Adipose tissue (tissue), 3 donors: Measurements from ENCODE around the gene CETN1. TPM values are rescaled to one million over a fixed set of nuclear protein-coding genes. Genes with fewer than 3 reads are reported as not detected.

ENCODE experiments used
- H3K27ac ChIP-seq: one replicate; pipeline ENCODE4 v1.5.1; 2013; ENCODE audit warnings: low read depth, low read length
- WGBS, 3 donors: extraction: QIAGEN DNeasy Blood & Tissue Kit; methylation state at CpG; one replicate each; pipeline ENCODE4 v1.1.7; 2013; 5-methylcytosine and 5-hydroxymethylcytosine counted together
- polyA plus RNA-seq, 3 donors: library from polyadenylated mRNA; stranded (reverse); fragments of 200-250 nt; gene quantifications; one replicate each; pipeline ENCODE4 v1.2.3, GENCODE V29; 2013
- donor health status: healthy with polysubstance abuse.
- donor health status: Bipolar disorder and iron deficiency.
- donor health status: healthy.

CETN1 gene
- polyA plus RNA-seq, 3 donors, result not detected

- no peak overlapping the region for H3K27ac ChIP-seq
- WGBS, 3 donors, result 37 to 78% (median 76%) methylated on average over 4 of the region's 4 CpGs
Measured at GRCh38 chr18:615773-616172, 35.6 kb downstream of the CETN1 start.

GRCh38 chr18:616380-616995, 36.3 kb downstream of the CETN1 start:
- no peak overlapping the region for H3K27ac ChIP-seq
- WGBS, 3 donors, result 26 to 36% (median 34%) methylated on average over 4 of the region's 4 CpGs

- WGBS, 3 donors, result 65 to 75% (median 74%) methylated on average over 13 of the region's 13 CpGs
- no peak overlapping the region for H3K27ac ChIP-seq
Measured at GRCh38 chr18:617970-618504, 37.9 kb downstream of the CETN1 start.

- 84 to 88% (median 87%) methylated on average over 5 of the region's 5 CpGs for WGBS, 3 donors
- no peak overlapping the region for H3K27ac ChIP-seq
Measured at GRCh38 chr18:618618-619017, 38.4 kb downstream of the CETN1 start.

GRCh38 chr18:621291-622043, 41.3 kb downstream of the CETN1 start:
- H3K27ac ChIP-seq, result no peak overlapping the region
- WGBS, 3 donors, result 50 to 60% (median 58%) methylated on average over 7 of the region's 7 CpGs

- 73 to 78% (median 77%) methylated on average over 6 of the region's 6 CpGs for WGBS, 3 donors
- no peak overlapping the region for H3K27ac ChIP-seq
Measured at GRCh38 chr18:622289-622688, 42.1 kb downstream of the CETN1 start.

GRCh38 chr18:623761-624620, 43.8 kb downstream of the CETN1 start:
- 52 to 69% (median 61%) methylated on average over 11 of the region's 11 CpGs for WGBS, 3 donors
- no peak overlapping the region for H3K27ac ChIP-seq

GRCh38 chr18:627231-627630, 47.1 kb downstream of the CETN1 start:
- 59 to 76% (median 63%) methylated on average over 2 of the region's 2 CpGs for WGBS, 3 donors

GRCh38 chr18:629269-630150, 49.3 kb downstream of the CETN1 start:
- 80 to 92% (median 91%) methylated on average over 6 of the region's 6 CpGs for WGBS, 3 donors
- H3K27ac ChIP-seq, result no peak overlapping the region

More at GRCh38 chr18:627231-627630, 47.1 kb downstream of the CETN1 start:
- H3K27ac ChIP-seq, result no peak overlapping the region

- H3K27ac ChIP-seq, result no peak overlapping the region
Measured at GRCh38 chr18:631560-631959, 51.4 kb downstream of the CETN1 start.

Other genes starting within 250 kb of the CETN1 start
- 10 to 100 TPM in 1 of 3 donors, 1 to 10 TPM in 2; 5.2 to 10.8 (median 9.5) TPM for gene COLEC12, start 79.7 kb upstream of the CETN1 start, polyA plus RNA-seq
- gene CLUL1, start 16.6 kb downstream of the CETN1 start, polyA plus RNA-seq, result 1 to 10 TPM in 1 of 3 donors, under 1 TPM in 1, not detected in 1; 0.10 to 1.7 TPM
- 1 to 10 TPM; 1.2 to 2.2 (median 2.0) TPM for gene TYMS, start 77.3 kb downstream of the CETN1 start, polyA plus RNA-seq
- 10 to 100 TPM; 24.5 to 32.2 (median 27.7) TPM for gene ENOSF1, start 132.2 kb downstream of the CETN1 start, polyA plus RNA-seq
- 10 to 100 TPM; 22.8 to 38.4 (median 31.1) TPM for gene YES1, start 231.9 kb downstream of the CETN1 start, polyA plus RNA-seq